Renal cortical epithelial cell (primary cell): ENCODE measurements around the gene GALNT1. TPM values are rescaled to one million over a fixed set of nuclear protein-coding genes. Genes with fewer than 3 reads are reported as not detected.

Experiments used
- DNase-seq: peaks from one replicate; pipeline ENCODE4 v3.0.0-alpha.2; 2011; ENCODE audit warnings: low read depth
- total RNA-seq: library from RNA; depleted of rRNA; stranded (reverse); fragments of >200 nt; gene quantifications from 2 replicates; pipeline ENCODE4 v1.2.3, GENCODE V29; 2014

The GALNT1 gene
- total RNA-seq, 1 donor from 2014 or later = 123 TPM

DNA sequence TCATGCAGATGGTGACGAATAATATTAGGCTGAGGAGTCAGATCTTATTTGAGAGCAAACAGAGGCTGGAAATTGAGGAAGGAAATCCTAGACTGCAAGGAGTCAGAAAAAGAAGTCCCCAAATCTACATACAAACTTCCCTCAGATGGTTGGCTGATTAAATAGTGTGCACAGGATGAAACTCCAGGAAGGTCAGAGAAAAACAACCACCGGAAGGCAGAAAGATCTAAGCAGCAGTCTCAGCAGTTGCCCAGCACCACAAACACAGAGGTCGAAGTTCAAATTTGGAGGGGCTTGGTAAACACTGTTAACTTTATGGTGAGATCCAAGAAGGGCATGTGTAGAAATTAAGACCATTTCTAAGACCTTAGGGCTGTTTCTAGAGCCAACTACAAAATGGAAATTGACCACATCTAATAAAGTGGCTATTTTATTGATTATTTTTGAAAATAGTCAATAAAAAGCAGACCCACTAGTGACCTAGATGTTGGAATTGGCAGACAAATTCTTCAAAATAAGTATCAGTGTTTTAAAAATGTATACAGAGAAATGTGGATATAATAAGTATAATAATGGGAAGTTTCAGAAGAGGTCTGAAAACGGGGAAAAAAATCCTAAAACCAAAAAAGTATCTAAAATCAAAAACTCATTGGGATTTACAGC, 134.8 kb downstream of the GALNT1 start:
- DNase-seq = no peak

DNA sequence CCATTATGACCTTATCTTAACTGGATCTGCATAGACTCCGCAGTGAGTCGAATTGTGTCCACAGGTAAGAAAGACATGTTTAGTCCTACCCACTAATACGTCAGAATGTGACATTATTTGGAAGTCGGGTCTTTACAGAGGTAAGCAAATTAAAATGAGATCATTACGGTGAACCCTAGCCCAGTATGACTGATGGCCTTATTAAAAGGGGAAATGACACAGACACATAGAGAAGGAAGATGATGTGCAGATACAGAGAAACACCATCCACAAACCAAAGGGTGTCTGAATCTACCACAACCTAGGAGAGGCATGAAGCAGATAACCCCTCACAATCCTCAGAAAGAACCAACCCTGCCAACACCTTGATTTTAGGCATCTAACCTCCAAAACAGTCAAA, 135.6 kb downstream of the GALNT1 start:
- DNase-seq = no peak

GRCh38 chr18:35721431-35722081, 140.0 kb downstream of the GALNT1 start:
- DNase-seq = no peak

DNA sequence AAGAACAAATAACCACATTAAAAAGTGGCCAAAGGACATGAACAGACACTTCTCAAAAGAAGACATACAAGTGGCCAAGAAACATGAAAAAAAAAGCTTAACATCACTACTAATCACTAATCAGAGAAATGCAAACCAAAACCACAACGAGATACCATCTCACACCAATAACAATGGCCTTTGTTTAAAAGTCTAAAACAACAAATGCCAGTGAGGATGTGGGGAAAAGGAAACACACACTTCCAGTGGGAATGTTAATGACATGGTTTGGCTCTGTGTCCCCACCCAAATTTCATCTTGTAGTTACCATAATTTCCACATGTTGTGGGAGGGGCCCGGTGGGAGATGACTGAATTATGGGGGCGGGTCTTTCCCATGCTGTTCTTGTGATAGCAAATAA, 147.1 kb downstream of the GALNT1 start:
- peak; percentile 17 for DNase-seq

- DNase-seq = peak; percentile 30
These were observed 148.6 kb downstream of the GALNT1 start for GRCh38 chr18:35729991-35730668.

DNA sequence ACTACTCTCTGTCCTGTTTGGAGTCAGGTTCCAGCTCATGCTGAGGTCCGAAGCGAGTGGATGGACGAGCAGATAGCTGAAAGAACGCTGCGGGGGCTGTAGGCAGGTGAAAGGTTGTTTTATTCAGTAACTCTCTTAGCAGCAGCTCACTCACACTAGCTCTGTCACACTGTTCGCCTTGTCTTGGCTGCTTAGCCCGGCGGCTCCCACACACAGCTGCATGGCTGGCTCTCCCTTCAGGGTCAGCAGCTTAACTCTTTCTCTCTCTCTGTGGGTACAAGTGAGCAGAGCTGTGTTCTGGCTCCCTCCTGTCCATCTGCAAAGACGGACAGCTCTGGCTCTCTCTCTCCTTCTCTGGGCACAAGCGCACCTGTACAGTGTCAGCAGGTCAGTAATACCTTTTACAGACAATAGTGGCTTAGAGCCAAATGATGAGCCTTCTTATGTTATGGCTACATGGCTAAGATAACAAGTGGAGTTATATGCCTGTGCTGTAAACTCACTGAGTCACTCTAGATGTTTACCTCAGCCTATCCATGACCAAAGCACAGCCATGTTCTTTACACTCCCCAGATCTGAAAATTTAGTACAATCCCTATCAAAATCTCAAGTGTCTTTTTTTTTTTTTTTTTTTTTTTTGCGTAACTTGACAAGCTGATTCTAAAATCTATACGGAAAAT, 149.3 kb downstream of the GALNT1 start:
- DNase-seq = peak; percentile 36

GRCh38 chr18:35731701-35732100, 150.2 kb downstream of the GALNT1 start:
- no peak for DNase-seq

GRCh38 chr18:35732162-35732561, 150.6 kb downstream of the GALNT1 start:
- DNase-seq = no peak

GRCh38 chr18:35732636-35733035, 151.1 kb downstream of the GALNT1 start:
- peak; percentile 7 for DNase-seq

DNA sequence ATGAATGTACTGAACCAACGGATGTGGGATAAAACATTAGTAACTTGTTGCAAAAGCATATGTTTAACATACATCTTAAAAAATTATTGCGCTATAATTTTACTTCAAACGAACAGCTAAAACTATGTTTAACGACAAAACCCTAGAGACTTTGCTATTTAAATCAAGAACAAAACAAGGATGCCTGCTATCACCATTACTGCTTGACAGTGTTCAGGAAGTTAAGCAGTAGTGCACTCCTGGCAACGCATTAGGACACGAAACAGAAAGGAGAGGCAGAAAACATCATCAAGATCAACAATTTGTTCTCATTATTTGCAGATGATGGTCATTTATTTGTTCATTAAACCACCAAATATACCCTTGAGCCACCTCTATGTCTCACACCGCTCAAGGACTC, 151.9 kb downstream of the GALNT1 start:
- DNase-seq = no peak

GRCh38 chr18:35736696-35737095, 155.2 kb downstream of the GALNT1 start:
- DNase-seq = no peak

DNA sequence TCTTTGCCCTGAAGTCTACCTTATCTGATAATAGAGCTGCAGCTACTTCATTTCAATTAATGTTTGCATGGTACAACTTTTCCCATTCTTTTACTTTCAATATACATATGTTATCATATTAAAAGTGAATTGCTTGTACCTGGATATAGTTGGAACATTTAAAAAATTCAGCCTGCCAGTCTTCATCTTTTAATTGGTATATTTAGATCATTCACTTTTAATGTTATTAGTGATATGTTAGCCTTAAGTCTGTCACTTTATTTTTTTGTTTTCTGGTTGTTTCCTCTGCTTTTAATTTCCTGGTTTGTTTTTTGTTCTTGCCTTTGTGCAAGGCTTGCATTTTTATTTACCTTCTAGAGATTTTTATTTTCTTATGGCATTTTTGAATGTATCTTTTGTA, 158.2 kb downstream of the GALNT1 start:
- DNase-seq = no peak

- DNase-seq = no peak
These were observed 159.1 kb downstream of the GALNT1 start for GRCh38 chr18:35740656-35741055.

DNA sequence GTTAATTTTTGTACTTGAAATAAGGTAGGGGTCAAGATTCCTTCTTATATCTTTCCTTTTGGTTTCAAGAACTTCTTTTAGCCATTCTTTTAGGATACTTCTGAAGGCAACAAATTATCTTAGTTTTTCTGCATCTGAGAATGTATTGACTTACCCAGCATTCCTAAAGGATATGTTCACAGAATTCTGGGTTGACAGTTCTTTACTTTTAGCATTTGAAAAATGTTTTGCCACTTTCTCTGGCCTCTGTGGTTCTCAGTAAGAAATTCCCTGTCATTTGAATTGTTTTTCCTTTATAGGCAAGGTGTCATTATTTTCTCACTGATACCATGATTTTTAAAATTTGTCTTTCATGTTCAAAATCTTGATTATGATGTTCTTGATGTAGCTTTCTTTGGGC, 162.4 kb downstream of the GALNT1 start:
- no peak for DNase-seq

DNA sequence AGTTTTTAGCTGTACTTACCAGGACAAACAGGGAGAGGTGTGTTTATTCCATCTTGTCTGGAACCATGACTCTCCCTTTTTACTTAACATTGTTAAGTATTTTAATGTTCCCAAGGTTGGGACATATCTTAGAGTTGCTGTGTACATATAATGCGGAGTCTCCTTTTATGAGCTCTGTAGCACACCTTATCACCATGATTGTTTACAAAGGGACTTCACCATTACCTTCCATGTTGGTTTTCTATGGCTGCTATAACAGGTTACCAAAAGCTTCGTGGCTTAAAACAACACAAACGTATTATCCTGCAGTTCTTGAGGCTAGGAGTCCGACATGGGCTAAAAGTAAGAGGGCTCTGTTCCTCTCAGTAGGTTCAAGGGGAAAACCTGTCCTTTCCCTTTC, 164.3 kb downstream of the GALNT1 start:
- DNase-seq = no peak

GRCh38 chr18:35746826-35747339, 165.3 kb downstream of the GALNT1 start:
- no peak for DNase-seq

- no peak for DNase-seq
These were observed 166.4 kb downstream of the GALNT1 start for GRCh38 chr18:35747894-35748472.

DNA sequence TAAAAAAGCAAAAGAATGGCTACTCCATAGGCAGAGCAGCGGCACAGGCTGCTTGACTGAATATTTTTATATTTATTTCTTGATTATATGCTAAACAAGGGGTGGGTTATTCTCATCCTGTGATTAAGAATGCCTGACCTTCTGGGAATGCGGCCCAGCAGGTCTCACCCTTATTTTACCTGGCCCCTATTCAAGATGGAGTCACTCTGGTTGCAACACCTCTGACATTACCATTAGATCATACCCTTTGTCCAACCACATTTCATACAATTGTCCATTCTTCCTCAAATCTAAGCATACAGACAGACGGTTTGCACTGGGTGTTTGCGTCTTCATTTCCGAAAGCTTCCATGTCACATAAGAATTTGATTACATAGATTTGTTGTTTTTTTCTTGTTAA, 168.2 kb downstream of the GALNT1 start:
- no peak for DNase-seq

DNA sequence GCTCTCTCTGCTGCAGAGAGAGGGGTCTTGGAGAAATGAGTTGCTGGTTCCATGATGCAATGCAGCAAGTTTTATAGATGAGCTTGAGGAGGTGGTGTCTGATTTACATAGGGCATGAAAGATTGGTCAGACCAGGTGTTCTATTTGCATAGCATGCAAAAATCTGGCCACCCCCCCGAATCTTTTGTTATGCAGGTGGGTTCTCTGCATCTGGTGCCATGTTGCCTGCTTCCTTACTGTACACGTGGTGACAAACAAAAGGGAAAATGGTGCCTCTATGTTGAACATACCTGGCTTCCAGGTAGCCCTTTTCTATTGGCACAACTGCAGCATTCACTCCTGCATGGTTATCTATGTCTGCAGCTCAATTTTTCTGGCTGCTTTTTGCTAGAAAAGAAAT, 169.4 kb downstream of the GALNT1 start:
- DNase-seq = no peak

GRCh38 chr18:35753306-35753910, 171.9 kb downstream of the GALNT1 start:
- DNase-seq = no peak

- DNase-seq = no peak
These were observed 172.9 kb downstream of the GALNT1 start for GRCh38 chr18:35754464-35754863.

GRCh38 chr18:35755369-35755768, 173.8 kb downstream of the GALNT1 start:
- no peak for DNase-seq
